IMR-90 (cell line): ENCODE results near the gene TLCD5. TPM values are rescaled to one million over a fixed set of nuclear protein-coding genes. Genes with fewer than 3 reads are reported as not detected.

Experiments used
- ATAC-seq: fragments of 200-7000 bp; cut with Tn5 transposase; 2 replicates; pipeline ENCODE4 v1.9.1; 2020; ENCODE audit warnings: low read depth, mild to moderate bottlenecking, moderate library complexity
- BruUV-seq: library from RNA; stranded (reverse); fragments of 400-500 nt; replicated peaks from 2 replicates; lab custom pipeline; 2021; lab: Mats Ljungman, UMichigan
- CTCF ChIA-PET: fragments of 300-600 bp; formaldehyde crosslinking; extraction: SDS; loops from one replicate; lab custom pipeline; 2021; ENCODE audit warnings: antibody characterized with exemption; lab: Yijun Ruan, JAX
- POLR2A ChIA-PET: fragments of 300-600 bp; sonication (Branson Sonifier 250); formaldehyde crosslinking; loops from one replicate; lab custom pipeline; 2022; ENCODE audit warnings: antibody characterized with exemption; ENCODE audit not compliant: unreplicated experiment; lab: Charles Lee
- DNase-seq: peaks from one replicate; pipeline ENCODE4 v3.0.0; 2013
- H2AFZ ChIP-seq: replicated peaks from 2 replicates; pipeline ENCODE3; 2013; ENCODE audit warnings: low read length, mild to moderate bottlenecking; ENCODE audit not compliant: poor library complexity
- H2AK5ac ChIP-seq: 2 replicates; pipeline ENCODE4 v1.6.1; 2013; ENCODE audit warnings: low read depth, low read length, inconsistent platforms
- H2AK9ac ChIP-seq: replicated peaks from 2 replicates; pipeline ENCODE3; 2013; ENCODE audit warnings: mild to moderate bottlenecking, low read depth, low read length, moderate library complexity; ENCODE audit not compliant: poor library complexity
- H2BK120ac ChIP-seq: 2 replicates; pipeline ENCODE4 v1.6.1; 2013; ENCODE audit warnings: low read depth, low read length, inconsistent platforms
- H2BK15ac ChIP-seq: 3 replicates; pipeline ENCODE4 v1.6.1; 2013; ENCODE audit warnings: low read depth, low read length, inconsistent platforms
- H2BK20ac ChIP-seq: 2 replicates; pipeline ENCODE4 v1.6.1; 2013; ENCODE audit warnings: low read depth, mild to moderate bottlenecking, inconsistent platforms, low read length, moderate library complexity
- H2BK5ac ChIP-seq: 2 replicates; pipeline ENCODE4 v1.6.1; 2013; ENCODE audit warnings: mild to moderate bottlenecking, low read depth, low read length, inconsistent platforms; ENCODE audit not compliant: poor library complexity, severe bottlenecking
- H3K14ac ChIP-seq: replicated peaks from 2 replicates; pipeline ENCODE4 v1.6.1; 2013; ENCODE audit warnings: low read depth, low read length, inconsistent platforms
- H3K18ac ChIP-seq: 2 replicates; pipeline ENCODE4 v1.6.1; 2013; ENCODE audit warnings: low read depth, low read length, control low read depth
- H3K23ac ChIP-seq: 2 replicates; pipeline ENCODE4 v1.6.1; 2013; ENCODE audit warnings: low read depth, low read length, inconsistent platforms
- H3K27ac ChIP-seq: 2 replicates; pipeline ENCODE4 v1.5.1; 2013; ENCODE audit warnings: mild to moderate bottlenecking, control low read depth, low read length; ENCODE audit not compliant: insufficient read depth
- H3K27me3 ChIP-seq: 2 replicates; pipeline ENCODE4 v1.6.1; 2013; ENCODE audit warnings: low read length; ENCODE audit not compliant: control insufficient read depth, insufficient read depth
- H3K36me3 ChIP-seq: 2 replicates; pipeline ENCODE4 v1.6.1; 2013; ENCODE audit warnings: low read length, mixed read lengths; ENCODE audit not compliant: control insufficient read depth, insufficient read depth
- H3K4ac ChIP-seq: 2 replicates; pipeline ENCODE4 v1.6.1; 2013; ENCODE audit warnings: low read depth, low read length, inconsistent platforms
- H3K4me1 ChIP-seq: 2 replicates; pipeline ENCODE4 v1.6.1; 2013; ENCODE audit warnings: low read length, mixed read lengths; ENCODE audit not compliant: control insufficient read depth, insufficient read depth
- H3K4me2 ChIP-seq: 2 replicates; pipeline ENCODE4 v1.6.1; 2013; ENCODE audit warnings: low read depth, mild to moderate bottlenecking, control low read depth, low read length, moderate library complexity
- H3K4me3 ChIP-seq: 2 replicates; pipeline ENCODE4 v1.5.1; 2013; ENCODE audit warnings: low read depth, mild to moderate bottlenecking, control low read depth, low read length, moderate library complexity; ENCODE audit not compliant: insufficient read depth
- H3K56ac ChIP-seq: 2 replicates; pipeline ENCODE4 v1.6.1; 2013; ENCODE audit warnings: low read length, inconsistent platforms; ENCODE audit not compliant: insufficient read depth; ENCODE audit errors: extremely low read depth
- H3K79me1 ChIP-seq, 2 experiments: 2 replicates each; pipeline ENCODE4 v1.6.1; 2013; ENCODE audit warnings: low read length in 2 of 2, inconsistent platforms in 1 of 2, low read depth in 1 of 2
- H3K9ac ChIP-seq: 2 replicates; pipeline ENCODE4 v1.6.1; 2013; ENCODE audit warnings: low read depth, low read length, control low read depth
- H3K9me1 ChIP-seq: 2 replicates; pipeline ENCODE4 v1.6.1; 2013; ENCODE audit warnings: low read length, inconsistent platforms; ENCODE audit not compliant: insufficient read depth
- H3K9me3 ChIP-seq: 2 replicates; pipeline ENCODE4 v1.6.1; 2013; ENCODE audit warnings: low read length; ENCODE audit not compliant: control insufficient read depth, insufficient read depth
- H4K20me1 ChIP-seq: 2 replicates; pipeline ENCODE4 v1.6.1; 2013; ENCODE audit warnings: low read length, inconsistent platforms; ENCODE audit not compliant: insufficient read depth
- H4K5ac ChIP-seq: 2 replicates; pipeline ENCODE4 v1.6.1; 2013; ENCODE audit warnings: mild to moderate bottlenecking, low read depth, low read length, control low read depth
- H4K8ac ChIP-seq, 2 experiments: 2 replicates each; pipeline ENCODE4 v1.6.1; 2013; ENCODE audit warnings: low read depth in 2 of 2, low read length in 2 of 2, control low read depth in 1 of 2, inconsistent platforms in 1 of 2
- H4K91ac ChIP-seq: 2 replicates; pipeline ENCODE4 v1.6.1; 2013; ENCODE audit warnings: low read depth, low read length, inconsistent platforms; ENCODE audit not compliant: insufficient read depth
- BHLHE40 ChIP-seq: fragments of 150-350 bp; IDR thresholded peaks from 2 replicates; pipeline ENCODE4 v1.6.1; 2016; ENCODE audit warnings: mild to moderate bottlenecking, low read depth, low read length
- WGBS, 2 experiments: methylation state at CpG; one replicate each; pipeline versions ENCODE4 v1.1.5 to v1.1.7; 2013; ENCODE audit warnings: missing lambda C conversion rate in 2 of 2; ENCODE audit not compliant: insufficient read length in 1 of 2; ENCODE audit errors: extremely low coverage in 2 of 2; 5-methylcytosine and 5-hydroxymethylcytosine counted together
- dilution Hi-C: fragments of 300-500 bp; cut with HindIII; formaldehyde crosslinking; loops from one replicate; pipeline ENCODE4 v1.14.3; 2018; ENCODE audit warnings: low sequenced_read_pairs; ENCODE audit not compliant: unreplicated experiment
- in situ Hi-C: fragments of 300-500 bp; cut with MboI; formaldehyde crosslinking; loops from 3 replicates; pipeline ENCODE4 v1.14.3; 2019; ENCODE audit warnings: low sequenced_read_pairs, inconsistent platforms, mixed read lengths
- intact Hi-C: fragments of 100-400 bp; cut with micrococcal nuclease; formaldehyde crosslinking; loops from 2 replicates; pipeline ENCODE4 v1.10.0; 2022
- polyA plus RNA-seq, 3 experiments: library from polyadenylated mRNA; depleted of rRNA; stranded (reverse); fragments of >200 nt; gene quantifications; 2 replicates each; pipeline ENCODE4 v1.2.3, GENCODE V29; 2012; ENCODE audit warnings: low replicate concordance in 1 of 3
- total RNA-seq: library from RNA; depleted of rRNA; stranded (reverse); fragments of >200 nt; gene quantifications from 2 replicates; pipeline ENCODE4 v1.2.3, GENCODE V29; 2012

Gene TLCD5
- total and polyA plus RNA-seq, 2 of the 4 experiments (the other 2 are of a cell fraction), result 9.5 to 11.5 TPM

DNA sequence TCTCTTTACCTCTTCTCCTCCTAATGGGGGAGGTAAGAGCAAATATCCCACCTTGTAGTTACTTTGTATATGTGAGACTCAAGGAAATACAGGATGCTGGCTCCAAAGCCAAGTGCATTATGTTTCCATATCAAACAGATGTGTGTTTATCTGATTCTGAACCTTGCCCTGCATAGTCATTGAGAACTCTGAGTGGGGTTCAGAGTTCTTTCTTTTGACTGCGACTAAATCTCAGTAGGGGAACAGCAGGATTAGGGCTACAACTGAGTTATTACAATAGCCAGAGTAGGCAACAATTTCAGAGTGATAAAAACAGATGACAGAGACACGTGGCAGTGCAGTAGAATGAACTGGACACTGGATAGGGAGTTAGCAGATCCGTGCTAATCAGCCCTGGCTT is 34.1 kb upstream of the TLCD5 start:
- no peak overlapping the region for H4K5ac ChIP-seq
- no peak overlapping the region for H2BK20ac ChIP-seq
- H2AK9ac ChIP-seq, result no peak overlapping the region
- H3K9ac ChIP-seq, result no peak overlapping the region
- H2BK5ac ChIP-seq, result no peak overlapping the region
- POLR2A ChIA-PET, result no interaction called here
- H3K36me3 ChIP-seq, result no peaks in the 10 kb centered on the region
- intact Hi-C loops (no loop called here), in situ Hi-C loops (no loop called here), dilution Hi-C loops (no loop called here)
- 21% methylated on average over 2 of the region's 3 CpGs; no CpG with 5 or more reads in 1 of the 2 experiments for WGBS, 2 experiments
- no peak overlapping the region for H4K91ac ChIP-seq
- no TSS peak for BruUV-seq
- no peaks in the 10 kb centered on the region for H3K9me1 ChIP-seq
- H2AK5ac ChIP-seq, result no peak overlapping the region
- H2BK15ac ChIP-seq, result no peak overlapping the region
- H4K20me1 ChIP-seq, result no peaks in the 10 kb centered on the region
- H3K4ac ChIP-seq, result no peak overlapping the region
- no peak overlapping the region for H4K8ac ChIP-seq
- H3K18ac ChIP-seq, result no peak overlapping the region
- H2AFZ ChIP-seq, result no peak overlapping the region
- H3K27me3 ChIP-seq, result peaks cover 62% of the 10 kb centered on the region
- no peak for TF ChIP-seq BHLHE40
- no peaks in the 10 kb centered on the region for H3K9me3 ChIP-seq
- H3K56ac ChIP-seq, result no peak overlapping the region
- H3K79me1 ChIP-seq, result no peaks in the 10 kb centered on the region
- H3K4me2 ChIP-seq, result no peak overlapping the region
- H3K27ac ChIP-seq, result no peak overlapping the region
- H2BK120ac ChIP-seq, result no peak overlapping the region
- no peak overlapping the region for H3K14ac ChIP-seq
- H3K23ac ChIP-seq, result no peak overlapping the region
- H3K4me1 ChIP-seq, result no peaks in the 10 kb centered on the region
- no peak for DNase-seq
- CTCF ChIA-PET, result no interaction called here
- H3K4me3 ChIP-seq, result no peak overlapping the region
- ATAC-seq, result no peak
